Measurements from ENCODE around the gene ABCC8.

DNA sequence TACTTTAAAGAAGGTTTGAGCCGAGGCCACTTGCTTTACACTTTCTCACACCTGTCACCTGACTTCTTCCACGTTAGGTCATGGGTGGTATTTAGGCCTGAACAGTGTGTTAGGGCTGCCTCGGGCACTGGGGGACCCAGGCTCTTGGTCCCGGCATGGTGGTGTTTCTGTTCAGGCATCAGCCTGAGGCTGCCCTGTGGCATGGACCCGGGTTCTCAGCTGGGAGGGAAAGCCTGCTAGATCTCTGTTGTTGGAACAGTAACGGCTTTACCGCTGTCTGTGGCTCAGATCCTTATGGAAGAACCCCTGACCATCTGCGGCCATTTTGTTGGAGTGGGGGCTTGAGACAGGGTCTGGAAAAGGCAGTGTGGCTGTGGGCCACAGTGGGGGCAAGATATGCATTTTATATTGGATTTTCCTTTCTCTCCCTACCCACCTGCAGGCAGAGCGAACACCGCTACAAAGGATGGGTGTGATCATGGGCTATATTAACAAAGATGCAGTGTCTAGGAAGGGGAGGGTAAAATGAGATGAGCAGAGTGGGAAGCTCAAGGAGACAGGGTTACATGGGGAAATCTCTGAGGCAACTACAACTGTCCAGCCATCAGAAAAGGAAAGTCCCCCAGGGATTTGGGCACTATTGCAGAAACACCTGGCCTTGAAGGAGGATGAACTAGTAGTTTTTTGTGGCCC, 86.5 kb downstream of the ABCC8 start:
- TF ChIP-seq POLR2A (IDR thresholded peaks at IDR 0.05) (no peak), POLR2AphosphoS5 (IDR thresholded peaks at IDR 0.05) (no peak)
- TF ChIP-seq, protein P1, sequence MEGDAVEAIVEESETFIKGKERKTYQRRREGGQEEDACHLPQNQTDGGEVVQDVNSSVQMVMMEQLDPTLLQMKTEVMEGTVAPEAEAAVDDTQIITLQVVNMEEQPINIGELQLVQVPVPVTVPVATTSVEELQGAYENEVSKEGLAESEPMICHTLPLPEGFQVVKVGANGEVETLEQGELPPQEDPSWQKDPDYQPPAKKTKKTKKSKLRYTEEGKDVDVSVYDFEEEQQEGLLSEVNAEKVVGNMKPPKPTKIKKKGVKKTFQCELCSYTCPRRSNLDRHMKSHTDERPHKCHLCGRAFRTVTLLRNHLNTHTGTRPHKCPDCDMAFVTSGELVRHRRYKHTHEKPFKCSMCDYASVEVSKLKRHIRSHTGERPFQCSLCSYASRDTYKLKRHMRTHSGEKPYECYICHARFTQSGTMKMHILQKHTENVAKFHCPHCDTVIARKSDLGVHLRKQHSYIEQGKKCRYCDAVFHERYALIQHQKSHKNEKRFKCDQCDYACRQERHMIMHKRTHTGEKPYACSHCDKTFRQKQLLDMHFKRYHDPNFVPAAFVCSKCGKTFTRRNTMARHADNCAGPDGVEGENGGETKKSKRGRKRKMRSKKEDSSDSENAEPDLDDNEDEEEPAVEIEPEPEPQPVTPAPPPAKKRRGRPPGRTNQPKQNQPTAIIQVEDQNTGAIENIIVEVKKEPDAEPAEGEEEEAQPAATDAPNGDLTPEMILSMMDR (IDR thresholded peaks at IDR 0.05): no peak

All from transverse colon (tissue), 4 donors.